HG03571 (cell line): ENCODE data around the gene PLEKHH1.

Experiments
- ATAC-seq: cut with Tn5 transposase; IDR thresholded peaks from one replicate; pipeline ENCODE4 v1.9.1; 2021; ENCODE audit not compliant: unreplicated experiment

Gene PLEKHH1

DNA sequence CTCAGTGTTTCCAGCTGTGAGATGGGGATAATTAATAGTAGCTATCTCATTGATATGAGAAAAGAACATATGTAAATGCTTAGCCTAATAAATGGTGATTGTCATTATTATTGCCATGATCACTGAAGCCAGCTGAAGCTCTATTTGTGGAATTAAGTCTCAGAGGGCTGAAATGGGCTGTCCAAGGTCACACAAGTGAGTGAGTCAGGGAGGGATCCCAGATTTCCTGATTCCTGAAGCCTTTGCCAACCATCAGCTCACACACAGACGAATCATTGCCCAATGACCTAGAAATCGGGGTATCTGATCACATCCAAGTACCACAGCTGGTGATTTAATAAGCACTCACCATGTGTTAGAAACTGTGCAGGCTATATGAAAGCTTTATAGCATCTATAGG is 23.0 kb upstream of the PLEKHH1 start:
- no peak for ATAC-seq

DNA sequence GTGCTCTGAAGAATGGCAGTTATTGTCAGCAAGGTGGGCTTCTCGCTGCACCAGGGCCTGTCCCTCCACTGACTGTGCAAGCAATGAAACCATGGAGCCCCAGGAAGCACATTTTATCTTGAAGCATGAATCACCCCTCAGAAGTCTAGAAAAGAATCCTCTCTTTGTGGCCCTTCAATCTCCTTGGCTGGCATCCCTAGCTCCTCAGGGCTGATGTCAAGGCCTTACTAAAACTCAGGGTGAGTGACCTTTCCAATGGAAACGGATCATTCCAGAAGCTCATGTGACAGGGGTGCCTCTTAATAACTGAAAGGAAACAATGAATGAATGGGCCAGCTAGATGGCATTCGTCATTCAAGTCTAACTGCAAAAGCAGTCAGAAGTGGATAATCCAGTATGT is 22.3 kb upstream of the PLEKHH1 start:
- no peak for ATAC-seq

DNA sequence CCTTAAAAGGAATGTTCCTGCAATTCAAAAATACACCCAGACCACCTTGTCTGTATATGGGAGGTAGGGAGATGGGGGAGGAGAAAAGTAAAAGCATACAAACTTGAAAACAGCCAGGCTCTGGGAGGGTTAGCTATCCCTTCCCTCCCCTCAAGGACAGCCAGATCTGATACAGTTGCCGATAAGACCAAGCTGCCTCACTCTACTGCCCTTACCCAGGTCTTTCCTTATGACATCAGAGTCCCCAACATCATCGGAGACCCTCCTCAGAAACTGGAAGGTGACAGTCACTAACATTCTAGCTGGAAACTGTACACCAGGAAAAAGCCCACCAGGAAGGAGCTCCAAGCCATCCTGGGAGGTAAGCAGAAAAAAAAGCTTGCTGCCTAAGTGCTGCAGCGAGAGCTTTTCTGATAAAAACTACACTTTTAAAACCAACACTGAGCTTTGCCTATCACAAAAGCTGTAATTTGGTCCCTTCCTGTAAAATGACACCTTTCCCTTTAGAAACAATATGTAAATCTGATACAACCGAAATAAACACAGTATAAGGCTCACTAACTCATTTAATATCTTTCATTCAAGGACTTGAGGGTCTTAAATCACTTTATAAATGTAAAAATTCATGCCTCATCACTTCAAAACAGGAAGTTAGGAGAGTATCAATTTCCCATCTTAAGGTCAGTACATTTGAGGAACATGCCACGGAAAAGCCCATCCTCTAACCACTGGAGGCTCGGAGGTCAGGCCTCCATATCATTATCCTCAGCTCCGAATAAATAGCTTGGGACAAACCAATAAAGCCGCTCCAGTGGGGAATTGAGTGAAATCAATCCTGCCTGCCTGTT is 20.4 kb upstream of the PLEKHH1 start:
- ATAC-seq: no peak

DNA sequence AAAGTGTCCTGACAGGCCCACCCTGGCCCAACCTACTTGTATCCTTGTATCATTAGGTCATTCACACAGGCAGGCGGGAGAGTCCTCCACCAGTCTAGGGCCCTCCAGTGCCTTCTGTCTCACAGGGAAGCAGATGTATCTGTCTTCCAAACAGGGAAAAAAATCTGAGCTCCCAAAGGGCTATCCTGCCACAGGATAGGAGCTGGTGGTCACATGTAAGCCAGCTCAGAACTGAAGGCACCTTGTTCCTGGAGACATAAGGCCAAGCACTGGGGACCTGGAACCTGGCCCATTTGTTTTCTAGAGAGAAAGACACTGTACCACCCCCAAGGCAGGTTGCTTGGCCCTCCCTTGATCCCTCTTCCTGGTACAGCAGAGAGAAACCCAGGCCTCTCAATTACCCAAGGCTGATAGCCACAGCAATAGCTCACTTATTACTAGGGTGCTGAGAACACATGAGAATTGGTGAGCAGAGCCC is 19.4 kb upstream of the PLEKHH1 start:
- peak; percentile 47 for ATAC-seq

DNA sequence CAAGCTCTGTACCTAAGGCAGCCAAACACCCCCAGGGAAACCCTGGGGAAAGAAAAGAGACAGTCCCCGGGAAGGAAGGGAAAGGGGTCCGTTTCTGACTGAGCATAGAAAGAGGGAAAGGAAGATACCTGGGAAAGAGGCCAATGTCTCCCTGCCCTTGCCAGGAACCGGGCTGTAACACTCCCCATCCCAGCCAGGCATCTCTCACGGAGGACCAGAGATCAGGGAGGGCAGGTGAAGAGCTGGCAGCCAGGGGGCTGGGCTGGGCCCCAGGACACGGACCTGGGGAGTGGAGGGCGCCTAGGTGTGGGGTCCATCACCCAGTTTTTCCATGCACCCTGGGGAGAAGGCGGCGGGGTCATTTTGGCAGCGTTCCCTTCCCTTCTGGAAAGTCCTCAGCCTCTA is 18.9 kb upstream of the PLEKHH1 start:
- no peak for ATAC-seq

DNA sequence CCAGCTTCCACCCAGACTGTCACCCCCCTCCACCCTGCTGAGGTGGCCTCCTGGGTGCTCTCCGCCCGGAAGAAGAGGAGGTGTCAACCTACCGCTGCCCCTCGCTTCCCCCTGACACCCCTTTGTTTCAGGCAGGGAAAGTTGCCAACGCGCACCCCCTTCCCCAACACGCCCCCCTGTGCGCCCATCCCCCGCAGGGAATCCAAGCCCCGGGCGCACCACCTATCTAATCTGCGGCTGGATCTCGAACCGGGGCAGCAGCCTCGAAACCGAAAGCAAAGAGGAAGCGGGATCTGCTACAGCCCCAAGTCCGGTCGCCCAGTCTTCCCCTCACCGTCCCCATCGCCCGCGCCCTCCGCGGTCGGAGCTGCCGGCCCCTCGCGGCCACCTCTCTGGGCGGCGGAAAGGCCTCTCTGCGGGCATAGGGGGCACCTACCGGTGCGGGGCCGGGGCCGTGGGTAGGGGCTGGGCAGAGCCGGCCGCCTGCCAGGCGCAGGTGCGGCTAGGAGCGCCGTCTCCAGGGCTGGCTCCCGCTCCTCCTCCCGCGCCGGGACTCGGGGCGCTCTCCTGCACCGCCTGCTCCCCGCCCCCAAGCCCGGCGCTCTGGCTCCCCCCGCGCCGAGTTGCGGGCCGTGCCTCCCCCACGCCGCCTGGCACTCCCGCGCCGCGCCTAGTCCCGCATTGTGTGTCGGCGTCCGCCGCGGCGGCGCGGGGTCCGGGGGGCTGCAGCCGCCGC is 18.3 kb upstream of the PLEKHH1 start:
- ATAC-seq: no peak

DNA sequence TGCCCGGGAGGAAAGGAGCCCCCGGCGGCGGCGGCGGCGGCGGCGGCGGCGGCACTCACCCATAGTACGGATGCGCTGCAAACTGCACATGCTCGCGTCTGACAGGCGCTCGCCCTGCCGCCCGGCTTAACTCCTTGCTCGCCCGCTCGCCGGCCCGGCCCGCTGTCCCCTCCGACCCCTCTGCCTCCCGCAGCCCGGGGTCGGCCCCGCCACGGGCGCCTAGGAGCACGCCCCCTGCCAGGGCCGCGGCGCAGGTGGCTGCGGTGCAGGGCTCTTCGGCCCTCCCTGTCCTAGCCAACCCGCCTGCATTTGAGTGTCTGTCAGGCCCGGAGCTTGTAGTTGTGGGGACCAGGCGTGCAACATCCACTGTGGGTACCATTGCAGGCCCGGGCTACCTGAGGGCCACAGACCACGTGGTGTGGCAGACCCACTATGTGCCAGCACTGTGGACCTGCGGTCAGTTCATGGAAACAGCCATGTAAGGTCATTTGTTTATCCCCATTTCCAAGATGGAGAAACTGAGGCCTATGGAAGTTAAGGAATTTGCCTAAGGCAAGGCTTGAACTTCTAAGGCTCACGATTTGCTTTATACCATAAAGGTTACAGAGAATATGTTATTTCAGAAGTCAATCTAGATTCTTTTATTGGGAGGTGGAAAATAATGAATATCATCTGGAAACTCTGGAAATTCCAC is 17.6 kb upstream of the PLEKHH1 start:
- ATAC-seq: no peak

DNA sequence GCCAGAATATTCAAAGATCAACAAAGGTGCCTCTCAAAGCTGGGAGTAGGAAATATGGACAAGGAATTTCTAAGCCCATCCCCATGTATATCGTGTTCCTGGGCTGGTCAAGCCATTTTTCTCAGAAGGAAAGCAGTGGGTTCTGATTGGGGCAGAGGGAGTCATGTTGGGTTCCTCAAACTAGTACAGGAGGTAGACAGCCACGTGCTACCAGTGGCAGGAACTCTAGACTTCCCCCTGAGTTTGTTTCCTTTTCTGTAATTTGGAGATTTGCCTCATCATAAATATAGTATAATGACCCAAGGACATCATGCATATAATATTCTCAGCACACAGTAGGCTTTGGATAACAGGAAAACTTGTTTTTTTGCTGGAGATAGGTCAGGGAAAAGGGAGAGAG is 16.4 kb upstream of the PLEKHH1 start:
- no peak for ATAC-seq

DNA sequence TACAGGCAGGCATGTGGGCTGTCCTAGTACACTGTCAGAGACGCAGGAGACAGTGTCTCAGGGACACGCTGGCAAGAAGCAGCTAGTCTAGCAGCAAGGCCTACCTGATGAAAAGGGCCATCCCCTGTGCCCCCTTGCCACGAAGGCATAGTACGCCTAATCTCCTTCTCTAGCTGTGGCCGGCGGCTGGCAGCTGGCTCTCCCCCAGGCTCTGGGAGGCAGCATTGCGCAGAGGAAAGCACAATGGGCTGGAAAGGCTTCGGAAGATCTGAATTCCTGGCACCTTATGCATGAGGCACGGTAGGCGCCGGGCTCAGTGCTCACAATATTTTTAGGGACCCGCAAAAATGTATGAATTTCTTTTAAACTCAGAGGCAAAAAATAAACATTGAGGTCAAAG is 16.0 kb upstream of the PLEKHH1 start:
- no peak for ATAC-seq

DNA sequence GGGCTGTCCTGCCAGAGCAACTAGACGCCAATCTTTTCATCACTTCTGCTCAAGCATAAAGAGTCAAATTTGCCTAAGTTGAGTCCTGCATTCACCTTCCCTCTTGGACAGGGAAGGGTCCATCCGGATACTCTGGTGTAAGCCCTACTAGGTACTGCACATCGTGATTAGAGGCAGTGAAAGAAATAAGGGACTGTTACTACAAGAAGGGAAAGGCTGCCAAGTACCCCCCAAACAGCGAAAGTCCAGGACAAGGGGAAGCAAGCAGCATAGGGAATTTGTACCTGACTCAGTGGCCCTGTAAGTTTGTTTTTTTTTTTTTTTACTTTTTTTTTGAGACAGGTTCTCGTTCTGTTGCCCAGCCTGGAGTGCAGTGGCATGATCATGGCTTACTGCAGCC is 13.7 kb upstream of the PLEKHH1 start:
- ATAC-seq: no peak

DNA sequence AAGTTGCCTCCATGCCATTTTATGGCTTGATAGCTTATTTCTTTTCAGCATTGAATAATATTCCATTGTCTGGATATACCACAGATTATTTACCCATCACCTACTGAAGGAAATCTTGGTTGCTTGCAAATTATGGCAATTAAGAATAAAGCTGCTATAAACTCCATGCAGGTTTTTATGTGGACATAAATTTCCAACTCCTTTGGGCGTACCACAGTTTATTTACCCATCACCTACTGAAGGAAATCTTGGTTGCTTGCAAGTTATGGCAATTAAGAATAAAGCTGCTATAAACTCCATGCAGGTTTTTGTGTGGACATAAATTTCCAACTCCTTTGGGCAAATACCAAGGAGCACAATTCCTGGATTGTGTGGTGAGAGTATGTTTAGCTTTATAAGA is 12.6 kb upstream of the PLEKHH1 start:
- no peak for ATAC-seq

DNA sequence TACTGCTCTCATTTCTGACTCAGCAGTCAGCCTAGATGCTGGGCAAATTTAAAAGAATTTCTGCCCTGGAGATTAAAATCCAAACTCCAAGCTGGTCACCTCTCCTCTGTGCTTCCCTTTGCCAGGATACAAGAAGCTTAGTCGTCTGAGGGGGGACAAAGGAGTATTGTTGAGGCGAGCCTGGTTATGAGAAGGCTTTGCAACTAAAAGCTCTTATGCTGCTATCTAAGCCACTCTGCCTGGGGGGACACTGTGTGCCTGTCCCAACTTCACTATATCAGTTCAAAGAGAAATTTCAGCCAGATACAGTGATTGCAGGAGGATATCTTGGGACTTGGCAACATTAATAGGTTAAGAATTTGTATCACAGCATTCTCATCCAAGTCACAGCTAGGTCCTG is 10.8 kb upstream of the PLEKHH1 start:
- ATAC-seq: no peak

DNA sequence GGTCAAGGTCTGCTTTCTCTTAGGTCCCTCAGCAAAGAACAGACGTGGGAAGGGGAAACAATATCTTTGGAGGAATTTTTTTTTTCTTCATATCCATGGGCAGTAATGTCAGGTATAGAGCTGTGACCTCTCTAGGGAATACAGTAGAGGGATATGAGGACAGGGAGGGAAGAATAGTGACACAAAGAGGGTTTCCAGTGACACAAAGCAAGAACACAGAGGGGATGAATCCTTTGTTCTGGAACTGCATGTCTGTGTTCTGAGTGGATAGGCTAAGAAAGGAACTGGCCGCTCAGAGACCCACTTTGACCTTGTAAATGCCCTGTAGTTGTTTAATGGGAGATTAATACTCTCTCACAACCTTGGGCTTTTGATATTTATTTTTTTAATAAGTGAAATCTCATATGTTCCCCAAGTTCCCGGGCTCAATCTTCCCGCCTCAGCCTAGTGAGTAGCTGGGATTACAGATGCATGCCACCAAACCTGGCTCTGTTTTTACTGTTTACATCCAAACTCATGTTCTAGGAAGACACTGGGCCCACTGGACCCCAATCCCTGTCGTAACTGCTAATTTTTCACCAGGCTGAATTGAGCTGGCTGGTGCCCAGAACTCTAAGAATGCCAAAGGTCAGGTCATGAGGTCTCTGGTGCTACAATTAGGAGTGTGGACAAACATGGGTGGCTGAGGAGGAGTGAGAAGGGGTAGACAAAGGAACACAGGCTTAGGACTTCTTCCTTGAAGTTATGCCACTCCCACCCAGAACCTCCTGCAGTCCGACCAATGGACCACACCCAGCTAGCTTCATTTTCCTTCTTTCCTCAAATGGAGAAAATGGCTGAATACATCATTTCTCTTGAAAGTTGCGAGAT is 9.1 kb upstream of the PLEKHH1 start:
- no peak for ATAC-seq

DNA sequence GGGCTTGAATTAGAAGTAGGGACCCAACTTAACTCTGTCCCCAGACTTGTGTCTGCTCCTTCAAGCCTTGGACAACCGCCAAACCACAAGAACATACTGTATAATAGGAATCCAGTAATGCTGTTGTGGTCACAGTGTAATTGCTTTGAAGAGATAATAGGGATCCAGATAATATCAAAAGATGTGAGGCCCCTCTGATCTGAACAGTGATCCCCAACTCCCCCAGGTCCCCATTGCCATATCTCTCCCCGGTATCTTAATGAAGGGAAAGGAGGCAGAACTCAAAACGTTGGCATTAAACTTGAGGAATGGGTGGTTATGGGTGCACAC is 8.5 kb upstream of the PLEKHH1 start:
- no peak for ATAC-seq

DNA sequence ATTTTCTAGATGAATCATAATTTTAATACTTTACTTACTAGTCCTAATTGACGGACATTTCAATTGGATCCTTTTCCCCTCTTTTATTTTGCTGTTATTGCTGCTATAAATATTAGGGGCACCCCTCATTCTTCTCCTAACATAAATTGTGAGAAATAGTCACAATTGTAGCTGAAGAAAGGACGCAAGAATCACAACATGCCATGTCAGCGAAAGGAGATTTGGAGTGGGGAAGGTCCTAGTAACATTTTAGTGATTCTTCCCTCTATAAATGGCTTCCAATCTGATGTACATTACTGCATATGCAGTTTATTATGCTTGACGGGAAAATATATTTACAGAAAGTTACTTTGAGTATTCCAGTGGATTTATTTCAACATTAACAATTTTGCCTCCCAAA is 7.7 kb upstream of the PLEKHH1 start:
- no peak for ATAC-seq

DNA sequence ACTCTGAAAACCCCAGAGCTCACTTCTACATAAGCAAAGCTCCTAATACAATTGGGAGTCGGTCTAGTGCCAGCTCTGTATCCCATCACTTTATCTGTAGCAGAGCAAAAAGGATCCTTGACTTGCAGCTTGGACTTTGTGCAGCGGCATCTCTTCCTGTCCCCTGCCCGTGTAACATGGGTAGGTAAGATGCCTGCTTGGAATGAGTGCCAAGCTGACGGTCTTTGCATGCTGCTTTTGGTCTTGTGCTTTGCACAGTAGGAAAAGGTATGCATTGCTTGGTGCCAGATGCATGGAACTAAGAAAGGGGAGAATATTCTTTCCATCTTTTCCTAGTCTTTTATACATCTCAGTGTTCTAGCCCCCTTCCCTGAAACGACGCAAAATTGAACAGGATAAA is 6.9 kb upstream of the PLEKHH1 start:
- ATAC-seq: no peak

DNA sequence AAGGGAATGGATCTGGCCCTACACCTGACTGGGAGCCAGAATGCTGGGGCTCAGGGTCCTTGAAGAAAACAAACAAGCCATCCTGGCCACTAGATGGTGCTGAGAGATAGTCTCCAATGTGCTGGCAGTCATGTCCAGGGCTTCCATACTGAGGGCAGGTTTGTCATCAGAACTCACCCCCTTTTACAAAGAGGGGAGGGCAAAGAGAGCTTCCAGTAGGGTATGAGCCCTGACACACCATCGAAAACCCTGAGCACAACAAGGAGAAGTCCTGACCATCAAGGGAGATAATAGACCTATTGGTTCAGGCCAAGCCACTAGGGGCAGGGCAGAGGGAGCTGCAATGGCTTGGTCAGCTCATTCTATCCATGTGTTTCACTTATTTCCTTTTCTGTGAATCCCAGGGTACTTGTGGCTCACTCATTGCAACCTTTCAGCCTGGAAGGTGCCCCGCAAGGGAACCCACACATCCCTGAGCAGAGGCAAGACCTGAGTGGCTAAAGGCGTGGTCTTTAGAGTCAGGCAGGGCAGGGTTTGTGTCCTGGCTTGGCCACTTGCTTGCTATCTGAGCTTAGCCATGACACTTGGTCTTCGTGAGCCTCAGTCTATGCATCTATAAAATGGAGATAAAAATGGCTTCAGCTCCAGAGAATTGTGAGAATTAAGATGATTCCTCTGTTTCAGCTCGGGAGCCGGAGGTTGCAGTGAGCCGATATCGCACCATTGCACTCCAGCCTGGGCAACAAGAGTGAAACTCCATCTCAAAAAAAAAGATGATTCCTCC is 6.2 kb upstream of the PLEKHH1 start:
- ATAC-seq: no peak

DNA sequence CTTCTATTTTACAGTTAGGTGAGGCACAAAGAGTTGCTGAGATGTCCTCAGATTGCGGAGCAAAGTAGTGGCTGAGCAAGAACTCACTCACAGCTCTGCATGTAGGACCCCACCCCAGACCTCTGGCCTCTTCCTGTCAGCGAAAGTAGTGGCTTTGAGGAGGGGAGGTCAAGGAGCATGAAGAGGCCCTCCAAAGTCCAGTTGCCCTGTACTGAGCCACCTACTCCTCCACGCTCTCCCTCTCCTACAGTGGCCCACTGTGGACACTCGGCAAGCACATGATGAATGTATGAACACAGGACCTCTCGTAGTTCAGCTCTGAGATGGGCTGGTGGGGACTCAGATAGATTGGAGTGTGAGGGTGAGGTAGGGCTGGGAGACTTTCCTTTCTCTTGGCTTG is 5.3 kb upstream of the PLEKHH1 start:
- no peak for ATAC-seq

DNA sequence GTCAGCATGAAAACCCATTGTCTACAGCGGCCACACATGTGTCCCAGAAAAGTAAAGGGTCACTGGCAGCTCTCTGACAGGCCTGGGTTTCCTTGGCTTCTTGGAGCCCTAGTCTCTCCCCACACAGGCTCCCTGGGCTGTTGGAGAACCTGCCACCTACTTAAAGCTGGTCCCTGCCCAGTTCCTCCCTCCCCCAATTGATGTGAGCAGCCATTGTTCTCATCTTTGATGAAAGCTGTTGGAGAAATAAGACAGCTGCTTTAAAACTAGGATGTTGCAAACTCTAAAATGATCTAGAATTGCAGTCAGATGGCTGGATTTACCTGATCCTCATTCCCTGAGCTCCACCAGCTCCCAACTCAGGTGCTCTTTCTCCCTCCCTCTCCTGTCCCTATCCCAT is 4.8 kb upstream of the PLEKHH1 start:
- ATAC-seq: no peak
